Measurements from ENCODE around the gene ACOX3. TPM values are rescaled to one million over a fixed set of nuclear protein-coding genes. Genes with fewer than 3 reads are reported as not detected.

Gene ACOX3
- 23.1 and 25.0 TPM in 2 replicates for total RNA-seq

DNA sequence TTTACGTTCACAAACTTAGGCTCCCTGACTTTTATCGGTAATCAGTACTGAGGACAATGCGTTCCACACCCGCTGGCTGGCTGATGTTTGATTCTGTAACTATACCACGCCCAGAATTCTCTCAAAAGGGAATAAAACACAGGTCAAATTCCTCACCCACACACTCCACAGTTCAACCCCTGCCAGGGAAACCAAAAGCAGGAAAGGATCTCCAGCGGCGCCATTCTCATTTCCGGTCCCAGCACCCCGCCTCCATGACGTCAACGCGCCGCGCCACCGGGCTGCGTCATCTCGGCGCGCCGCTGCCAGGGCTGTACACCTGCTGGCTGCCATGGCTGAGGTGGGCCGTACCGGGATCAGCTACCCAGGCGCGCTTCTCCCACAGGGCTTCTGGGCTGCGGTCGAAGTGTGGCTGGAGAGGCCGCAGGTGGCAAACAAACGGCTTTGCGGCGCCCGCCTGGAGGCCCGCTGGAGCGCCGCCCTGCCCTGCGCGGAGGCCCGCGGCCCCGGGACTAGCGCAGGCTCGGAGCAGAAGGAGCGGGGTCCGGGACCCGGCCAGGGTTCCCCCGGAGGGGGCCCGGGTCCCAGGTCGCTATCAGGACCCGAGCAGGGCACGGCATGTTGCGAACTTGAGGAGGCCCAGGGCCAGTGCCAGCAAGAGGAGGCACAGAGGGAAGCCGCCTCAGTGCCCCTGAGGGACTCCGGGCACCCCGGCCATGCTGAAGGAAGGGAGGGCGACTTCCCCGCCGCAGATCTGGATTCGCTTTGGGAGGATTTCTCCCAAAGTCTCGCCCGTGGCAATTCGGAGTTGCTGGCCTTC is at the start of gene ACOX3, which contains the start of gene TRMT44:
Gene ACOX3 (minus strand): TSS at position 232 of the 820 bp plus-strand sequence. CDS start 24,202 bp downstream, outside the sequence.
Gene TRMT44 (plus strand): TSS at position 286 of the 820 bp plus-strand sequence. CDS start 46 bp downstream, at position 332.

Other genes starting within 250 kb of the ACOX3 start
- gene SH3TC1, start 241.4 kb downstream of the ACOX3 start, total RNA-seq: 83.9 and 89.1 TPM in 2 replicates
- 2.3 and 6.3 TPM in 2 replicates for gene HTRA3, start 171.0 kb downstream of the ACOX3 start, total RNA-seq
- 9.0 and 17.9 TPM in 2 replicates for gene TRMT44, start 54 bp upstream of the ACOX3 start, total RNA-seq
- not detected in 2 replicates for gene GPR78, start 139.7 kb upstream of the ACOX3 start, total RNA-seq
- not detected in 2 replicates for gene CPZ, start 152.0 kb upstream of the ACOX3 start, total RNA-seq